Iris pigment epithelial cell (primary cell): ENCODE data around the gene OPN3.

Experiments used
- DNase-seq: peaks from one replicate; pipeline ENCODE4 v3.0.0-alpha.2; 2011; ENCODE audit warnings: low read depth

The OPN3 gene

DNA sequence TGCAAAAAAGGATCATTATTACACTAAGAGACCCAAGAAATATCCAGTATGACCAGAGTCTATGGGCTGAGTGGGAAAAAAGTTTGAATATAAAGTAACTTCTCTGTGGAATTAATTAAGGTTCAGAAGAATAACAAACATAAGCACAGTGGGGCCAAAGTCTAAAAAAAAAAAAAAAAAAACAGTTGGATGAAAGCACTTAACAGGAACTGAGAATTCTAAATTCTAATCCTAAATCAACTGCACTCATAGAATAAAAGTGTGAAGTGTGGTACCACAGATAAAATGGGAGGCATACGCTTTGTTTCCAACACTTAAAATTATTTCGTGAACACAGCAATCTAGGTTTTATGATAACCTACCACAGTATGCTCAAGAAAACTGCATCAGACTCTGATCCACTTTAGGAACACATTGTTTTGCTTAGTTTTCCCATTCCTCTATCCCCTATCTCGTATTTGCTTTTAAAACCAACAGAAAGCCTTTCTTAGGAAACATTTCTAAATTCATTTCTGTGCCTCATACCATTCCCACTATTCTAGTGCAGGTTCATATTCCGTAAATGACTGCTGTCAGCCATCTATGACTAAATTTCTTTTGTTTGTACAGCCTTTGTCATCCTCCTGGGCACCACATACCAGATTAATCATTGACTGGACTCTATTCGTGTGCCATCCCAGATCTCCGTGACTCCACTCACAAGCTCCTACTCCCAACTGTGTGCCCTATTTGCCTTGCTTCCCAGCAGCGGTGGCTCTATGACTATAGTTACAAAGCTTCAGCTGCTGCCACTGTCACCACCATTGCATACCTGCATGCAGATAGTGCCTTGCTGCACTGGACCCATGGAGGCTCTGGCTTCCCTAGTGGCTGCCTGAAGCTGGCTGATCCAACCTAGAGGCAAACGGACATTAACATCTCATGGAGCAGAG, 24.9 kb downstream of the OPN3 start:
- DNase-seq = no peak

GRCh38 chr1:241614572-241614971, 25.6 kb downstream of the OPN3 start:
- no peak for DNase-seq

DNA sequence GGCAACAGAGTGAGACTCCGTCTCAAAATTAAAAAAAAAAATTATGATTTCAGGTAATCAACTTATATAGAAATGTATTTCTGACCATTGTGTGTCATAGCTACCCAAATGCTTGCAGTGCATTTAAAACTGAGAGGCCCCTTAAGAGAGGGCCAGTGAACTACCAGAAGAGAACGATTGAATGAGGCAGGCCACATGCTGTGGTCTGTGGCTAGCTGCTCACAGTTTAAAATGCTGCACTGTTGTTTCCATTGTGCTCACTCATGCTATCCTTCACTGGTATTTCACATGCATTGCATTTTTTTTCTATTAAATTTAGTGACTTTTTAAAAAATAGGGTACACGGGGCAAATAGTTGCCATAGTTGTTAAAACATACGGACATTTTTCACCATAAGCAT, 26.0 kb downstream of the OPN3 start:
- peak; percentile 26 for DNase-seq

- DNase-seq = peak; percentile 95
These were observed 27.4 kb downstream of the OPN3 start for GRCh38 chr1:241612533-241613477.

GRCh38 chr1:241611736-241612135, 28.4 kb downstream of the OPN3 start:
- DNase-seq = no peak

- DNase-seq = peak; percentile 76
These were observed 29.1 kb downstream of the OPN3 start for GRCh38 chr1:241611063-241611462.

DNA sequence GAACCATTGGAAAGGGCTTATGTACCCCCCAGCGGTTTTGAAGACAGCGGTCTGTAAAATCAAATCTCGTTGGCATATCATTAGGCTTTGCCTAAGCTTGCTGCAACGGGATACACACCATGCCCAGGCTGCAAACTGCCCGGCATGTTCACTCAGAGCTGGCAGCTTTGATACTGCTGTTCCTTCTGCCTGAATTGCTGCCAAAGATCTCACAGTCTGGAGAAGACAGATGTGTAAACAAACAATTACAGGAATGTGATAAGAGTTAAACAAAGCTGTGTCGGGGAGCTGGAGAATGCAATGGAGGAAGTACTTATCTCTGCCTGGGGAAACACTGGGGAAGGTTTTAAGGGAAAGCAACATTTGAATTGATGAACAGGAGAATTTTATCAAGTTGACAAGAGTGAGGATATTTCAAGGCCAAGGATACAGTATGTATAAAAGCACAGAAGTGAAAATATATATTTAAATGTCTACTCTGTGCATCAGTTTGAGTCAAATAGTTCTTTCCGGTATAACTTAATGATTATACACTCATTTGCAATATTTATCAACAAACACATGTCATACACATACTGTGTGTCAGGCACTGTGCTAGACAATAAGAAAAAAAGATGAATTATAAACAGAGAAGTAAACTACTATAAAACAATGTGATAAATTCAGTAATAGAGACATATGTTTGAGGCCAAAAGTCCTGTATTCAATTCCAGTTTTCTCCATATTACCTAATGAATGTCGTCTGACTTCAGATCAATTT, 29.9 kb downstream of the OPN3 start:
- DNase-seq = peak; percentile 71

DNA sequence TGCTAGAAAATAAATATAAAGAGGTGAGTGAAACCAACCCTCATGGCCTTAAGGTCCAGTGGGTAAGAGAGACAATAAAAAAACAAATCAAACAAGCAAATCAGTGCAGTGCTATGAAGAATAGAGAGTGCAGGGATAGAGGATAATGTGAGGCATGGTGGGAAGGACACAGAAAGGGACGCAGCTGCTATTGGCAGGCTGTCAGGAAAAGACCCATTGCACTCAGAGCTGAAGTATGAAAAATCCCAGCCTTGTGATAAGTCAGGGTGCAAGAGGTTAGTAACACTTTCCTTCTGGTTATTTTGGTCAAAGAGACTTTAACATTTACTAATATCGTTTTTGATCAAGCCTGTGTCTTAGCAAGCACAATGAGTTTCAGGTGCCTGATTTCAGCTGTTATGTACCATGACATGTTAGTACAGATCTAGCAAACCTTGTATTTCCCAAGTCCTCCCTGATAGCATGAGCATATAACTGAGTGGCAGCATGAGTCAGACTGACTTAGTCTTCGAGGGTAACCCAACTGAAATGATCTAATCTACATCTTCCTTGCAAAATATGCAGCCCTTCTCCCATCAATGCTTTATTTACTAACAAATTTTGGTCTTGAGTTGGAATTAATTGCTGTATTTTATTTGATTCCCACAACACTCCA, 31.7 kb downstream of the OPN3 start:
- DNase-seq = peak; percentile 83

- DNase-seq = no peak
These were observed 32.7 kb downstream of the OPN3 start for GRCh38 chr1:241607497-241607896.

DNA sequence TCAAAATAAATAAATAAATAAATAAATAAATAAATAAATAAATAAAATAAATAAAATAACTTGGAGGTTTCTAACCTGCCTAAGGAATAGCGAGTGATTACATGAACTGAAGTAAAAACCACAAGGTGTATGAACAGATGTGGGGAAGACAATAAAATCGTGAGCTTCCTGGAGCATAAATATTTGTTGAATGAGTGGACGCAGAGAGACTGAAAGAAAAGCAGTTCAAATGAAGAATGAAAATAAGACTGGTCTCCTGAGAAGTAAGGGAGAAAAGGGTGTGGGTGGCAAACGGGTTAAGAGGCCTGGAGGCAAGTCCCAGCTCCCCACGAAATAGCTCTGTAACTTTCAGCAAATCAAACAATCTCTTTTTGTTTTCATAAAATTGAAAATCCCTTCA, 33.6 kb downstream of the OPN3 start:
- DNase-seq = no peak

DNA sequence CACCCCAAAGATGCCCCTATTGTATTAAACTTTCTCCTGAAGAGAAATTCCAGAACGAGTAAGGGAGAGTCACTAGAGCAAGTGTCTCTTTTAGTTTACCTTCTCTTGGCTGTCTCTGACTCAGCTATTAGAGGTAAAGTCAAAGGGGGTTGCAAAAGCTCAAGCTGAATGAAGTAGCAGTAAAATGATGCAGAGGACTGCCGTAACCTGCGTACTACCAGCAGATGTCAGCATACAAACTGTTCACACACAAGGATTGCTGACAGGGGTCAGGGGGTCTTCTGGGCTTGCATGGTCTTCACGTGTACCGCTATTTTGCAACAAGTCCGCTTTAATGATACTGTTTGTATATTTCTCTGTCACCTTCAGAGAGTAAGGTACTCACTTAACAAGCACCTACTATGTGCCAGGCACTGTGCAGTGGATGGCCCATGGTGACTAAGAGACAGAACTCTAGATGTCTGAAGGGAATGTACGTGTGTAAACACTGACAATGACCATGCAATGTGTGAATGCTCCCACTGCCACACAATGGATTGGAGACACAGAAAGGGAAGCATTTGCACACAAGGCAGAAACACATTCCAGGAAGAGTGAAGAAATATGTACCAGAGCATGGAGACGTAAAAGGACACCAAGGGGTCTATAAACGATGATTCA, 34.9 kb downstream of the OPN3 start:
- DNase-seq = no peak

DNA sequence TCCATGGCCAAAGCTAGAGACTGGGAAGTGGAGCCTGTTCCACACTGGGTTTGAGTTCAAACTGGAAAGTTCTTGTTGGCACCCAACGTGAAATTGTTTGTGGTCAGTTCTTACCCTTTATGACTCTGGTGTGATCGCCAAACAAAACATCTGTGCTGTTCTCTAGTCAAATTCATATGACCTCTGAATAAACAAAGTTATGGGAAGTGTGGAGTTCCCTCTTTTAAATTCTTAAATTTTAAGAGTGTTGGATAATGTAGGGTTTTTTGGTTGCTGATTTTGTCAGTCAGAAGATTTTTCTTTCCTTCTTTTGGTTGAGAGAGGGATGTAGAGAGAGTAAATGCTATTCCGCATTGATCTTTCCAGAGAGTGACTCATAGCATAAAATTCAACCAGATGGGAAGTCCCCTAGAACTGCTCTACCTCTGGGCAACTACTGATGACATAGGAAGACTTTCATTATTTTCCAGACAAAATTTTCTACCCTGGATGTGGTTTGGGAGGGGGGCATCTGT, 36.4 kb downstream of the OPN3 start:
- peak; percentile 50 for DNase-seq

DNA sequence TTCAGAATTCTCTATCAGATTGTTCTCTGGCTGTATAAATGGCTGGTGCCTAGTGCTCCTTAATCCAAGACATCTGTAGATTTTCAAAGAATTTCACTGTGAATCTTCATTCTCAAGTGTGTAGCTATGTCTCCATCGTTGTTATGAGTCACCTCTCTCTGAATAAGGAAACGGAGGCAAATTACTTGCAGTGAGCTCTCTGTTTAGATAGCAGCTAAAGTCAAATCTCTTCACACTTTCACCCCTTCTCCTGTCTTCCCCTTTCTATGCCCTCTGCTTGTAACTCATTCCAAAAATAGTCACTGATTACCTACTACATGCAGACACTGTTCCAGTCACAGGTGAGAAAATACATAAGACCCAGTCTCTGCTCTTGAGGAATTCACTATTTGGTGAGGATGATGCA, 39.7 kb downstream of the OPN3 start:
- DNase-seq = peak; percentile 78

GRCh38 chr1:241598249-241598648, 41.9 kb downstream of the OPN3 start:
- no peak for DNase-seq

DNA sequence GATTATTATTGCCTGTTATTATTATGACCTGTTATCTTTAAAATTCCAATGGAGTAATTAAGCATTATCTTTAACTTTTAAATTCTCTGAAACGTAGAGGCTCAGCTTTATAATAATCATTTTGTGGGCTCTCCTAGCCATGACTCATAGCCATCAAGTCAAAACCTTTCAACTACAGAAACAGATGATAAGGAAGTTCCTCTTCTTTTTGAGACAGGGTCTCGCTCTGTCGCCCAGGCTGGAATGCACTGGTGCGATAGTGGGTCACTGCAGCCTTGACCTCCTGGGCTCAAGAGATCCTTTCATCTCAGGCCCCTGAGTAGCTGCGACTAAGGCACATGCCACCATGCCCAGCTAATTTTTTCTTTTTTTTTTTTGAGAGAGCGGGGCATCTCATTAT, 43.5 kb downstream of the OPN3 start:
- no peak for DNase-seq

- DNase-seq = no peak
These were observed 47.0 kb downstream of the OPN3 start for GRCh38 chr1:241593186-241593585.

DNA sequence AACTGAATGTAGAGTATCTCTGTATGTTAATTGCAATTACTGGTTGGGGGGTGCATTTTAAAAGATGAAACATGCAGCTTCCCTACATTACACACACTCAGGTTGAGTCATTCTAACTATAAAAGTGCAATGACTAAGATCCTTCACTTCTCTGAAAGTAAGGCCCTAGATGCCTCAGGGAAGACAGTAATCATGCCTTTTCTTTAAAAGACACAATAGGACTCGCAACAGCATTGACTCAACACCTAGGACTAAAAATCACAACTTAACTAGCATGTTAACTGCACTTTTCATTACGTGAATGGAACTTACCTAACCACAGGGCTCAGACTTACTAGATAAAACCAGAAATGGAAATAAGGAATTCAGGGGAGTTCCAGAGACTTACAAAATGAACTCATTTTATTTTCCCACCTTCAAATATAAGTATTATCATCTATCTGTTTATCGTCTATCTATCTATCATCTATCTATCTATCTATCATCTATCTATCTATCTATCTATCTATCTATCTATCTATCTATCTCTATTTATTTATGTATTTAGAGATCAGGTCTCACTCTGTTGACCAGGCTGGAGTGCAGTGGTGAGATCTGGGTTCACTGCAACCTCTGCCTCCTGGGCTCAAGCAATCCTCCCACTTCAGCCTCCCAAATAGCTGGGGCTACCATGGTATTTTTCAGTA, 47.8 kb downstream of the OPN3 start:
- DNase-seq = peak; percentile 67

GRCh38 chr1:241591736-241592135, 48.4 kb downstream of the OPN3 start:
- DNase-seq = no peak

GRCh38 chr1:241591317-241591716, 48.9 kb downstream of the OPN3 start:
- DNase-seq = peak; percentile 60

DNA sequence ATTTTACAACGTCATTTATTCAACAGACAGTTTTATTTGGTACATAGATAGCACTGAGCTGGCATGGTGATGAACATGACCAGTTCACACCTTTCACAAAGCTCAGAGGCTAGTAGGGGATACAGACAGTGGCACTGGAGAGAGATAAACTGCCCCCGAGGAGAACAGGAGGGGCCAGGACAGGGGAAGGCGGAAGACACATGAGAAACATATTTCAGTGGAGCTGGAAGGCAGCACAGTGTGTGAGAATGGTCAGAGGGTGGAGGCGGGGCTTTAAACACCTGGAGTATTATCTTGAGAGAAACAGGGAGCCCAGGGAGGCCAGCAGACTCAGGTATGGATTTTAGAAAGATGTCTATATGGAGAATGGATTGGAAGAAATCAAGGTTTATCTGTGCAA, 49.5 kb downstream of the OPN3 start:
- no peak for DNase-seq
